Body of pancreas (tissue), 4 donors: ENCODE measurements around the gene GOLT1A. TPM values are rescaled to one million over a fixed set of nuclear protein-coding genes. Genes with fewer than 3 reads are reported as not detected.

Experiments
- ATAC-seq: fragments of 150-250 bp; one replicate; pipeline ENCODE4 v1.9.1; 2016
- DNase-seq, 4 donors: peaks; one replicate each; pipeline ENCODE4 v3.0.0-alpha.2; 2019
- H3K27ac ChIP-seq, 4 donors: fragments of 200-600 bp; sonication (generic); 1 replicate in 3 of 4; 2 replicates in 1 of 4; pipeline versions ENCODE4 v1.5.1 to v1.6.1; 2016 to 2019; ENCODE audit warnings: mild to moderate bottlenecking in 1 of 4, mixed read lengths in 1 of 4, moderate library complexity in 1 of 4
- H3K27me3 ChIP-seq, 2 donors: fragments of 200-600 bp; sonication (generic); one replicate each; pipeline ENCODE4 v1.6.0; 2016; ENCODE audit warnings: mild to moderate bottlenecking in 1 of 2
- H3K36me3 ChIP-seq, 2 donors: fragments of 200-600 bp; sonication (generic); replicated peaks in 1 of 2; 2 replicates each; pipeline ENCODE4 v1.5.1; 2016; ENCODE audit warnings: low read depth in 2 of 2; ENCODE audit not compliant: insufficient read depth in 1 of 2
- H3K4me1 ChIP-seq: fragments of 200-600 bp; sonication (generic); one replicate; pipeline ENCODE4 v1.6.0; 2016
- H3K4me3 ChIP-seq, 2 donors: fragments of 200-600 bp; sonication (generic); 1 replicate in 1 of 2; 2 replicates in 1 of 2; pipeline ENCODE4 v1.5.1; 2016 to 2019
- H3K9me3 ChIP-seq, 3 donors: fragments of 200-600 bp; sonication (generic); 1 replicate in 2 of 3; 2 replicates in 1 of 3; pipeline ENCODE4 v1.5.1; 2016
- CTCF ChIP-seq, 7 experiments: fragments of 450-650 bp in 4 of 7; fragments of 200-600 bp in 3 of 7; sonication (generic) in 3 of 7; IDR thresholded peaks; one replicate each; pipeline ENCODE4 v1.5.1; 2016 to 2019; ENCODE audit warnings: antibody characterized with exemption in 7 of 7
- POLR2A ChIP-seq, 3 donors: fragments of 450-650 bp; IDR thresholded peaks; one replicate each; pipeline ENCODE4 v1.6.1; 2016; ENCODE audit warnings: antibody characterized with exemption in 3 of 3, mild to moderate bottlenecking in 2 of 3
- WGBS, 2 donors: methylation state at CpG; one replicate each; pipeline ENCODE4 v1.1.5; 2017; 5-methylcytosine and 5-hydroxymethylcytosine counted together
- intact Hi-C: fragments of 100-400 bp; cut with DNase I; formaldehyde crosslinking; loops from one replicate; pipeline ENCODE4 v1.15.1; 2023
- total RNA-seq, 2 donors: library from RNA; depleted of rRNA; stranded (reverse); fragments of >200 nt; gene quantifications; one replicate each; pipeline ENCODE4 v1.1.0, GENCODE V29; 2016

Gene GOLT1A
- total RNA-seq, 2 donors from 2014 or later: 6.5 TPM; not detected in 1

GRCh38 chr1:204232526-204232925, 18.7 kb upstream of the GOLT1A start:
- TF ChIP-seq POLR2A (IDR thresholded peaks at IDR 0.05) (no peak), CTCF (IDR thresholded peaks at IDR 0.05) (no peak)
- intact Hi-C loops: no loop called here
- no peaks in the 10 kb centered on the region for H3K4me1 ChIP-seq
- no peaks in the 10 kb centered on the region for H3K27me3 ChIP-seq
- no peak overlapping the region for H3K4me3 ChIP-seq
- peaks cover 0 to 4% of the 10 kb centered on the region in 2 donors for H3K36me3 ChIP-seq
- DNase-seq: peak in 1 of 4 donors; percentile 18
- H3K27ac ChIP-seq: no peak overlapping the region
- ATAC-seq: no peak
- H3K9me3 ChIP-seq: no peaks in the 10 kb centered on the region

DNA sequence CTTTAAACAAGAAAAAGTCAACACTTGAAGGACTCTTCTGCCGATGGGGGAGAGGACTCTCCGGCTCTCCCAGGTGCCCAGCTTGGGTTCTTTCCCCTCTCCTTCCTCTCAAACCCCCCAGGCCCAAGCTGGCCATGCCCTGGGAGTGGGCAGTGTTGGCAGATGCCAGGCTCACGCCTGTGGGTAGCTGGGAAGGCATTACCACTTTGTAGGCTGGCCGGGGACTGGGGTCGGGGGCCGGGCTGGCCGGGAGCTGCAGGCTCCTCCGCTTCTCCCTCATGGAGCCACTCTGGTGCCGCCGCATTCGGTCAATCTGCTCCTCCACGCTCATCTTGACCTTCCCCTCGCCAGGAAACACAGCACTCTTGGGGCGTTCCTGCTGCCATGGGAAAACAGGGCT, 16.4 kb upstream of the GOLT1A start:
- H3K4me3 ChIP-seq: no peak overlapping the region
- ATAC-seq: no peak
- H3K27me3 ChIP-seq: no peaks in the 10 kb centered on the region
- intact Hi-C loops: no loop called here
- H3K4me1 ChIP-seq: peaks cover 12% of the 10 kb centered on the region
- no peaks in the 10 kb centered on the region for H3K9me3 ChIP-seq
- no peak overlapping the region for H3K27ac ChIP-seq
- DNase-seq: no peak
- TF ChIP-seq POLR2A (IDR thresholded peaks at IDR 0.05) (no peak), CTCF (IDR thresholded peaks at IDR 0.05) (no peak)
- 97% methylated on average over 9 to 14 of the region's 14 CpGs for WGBS, 2 donors
- H3K36me3 ChIP-seq: peaks cover 0 to 6% of the 10 kb centered on the region in 2 donors

GRCh38 chr1:204228896-204229295, 15.1 kb upstream of the GOLT1A start:
- H3K27me3 ChIP-seq: no peaks in the 10 kb centered on the region
- no peak overlapping the region for H3K27ac ChIP-seq
- no peaks in the 10 kb centered on the region for H3K9me3 ChIP-seq
- peaks cover 12% of the 10 kb centered on the region for H3K4me1 ChIP-seq
- intact Hi-C loops: no loop called here
- TF ChIP-seq POLR2A (IDR thresholded peaks at IDR 0.05) (no peak), CTCF (IDR thresholded peaks at IDR 0.05) (no peak)
- H3K4me3 ChIP-seq: no peak overlapping the region
- ATAC-seq (no peak), DNase-seq (no peak)
- peaks cover 0 to 6% of the 10 kb centered on the region in 2 donors for H3K36me3 ChIP-seq
- WGBS, 2 donors: 92 to 97% methylated on average over 13 of the region's 13 CpGs

GRCh38 chr1:204227996-204228785, 14.4 kb upstream of the GOLT1A start:
- no peak overlapping the region for H3K4me3 ChIP-seq
- DNase-seq (no peak), ATAC-seq (no peak)
- no peaks in the 10 kb centered on the region for H3K27me3 ChIP-seq
- intact Hi-C loops: no loop called here
- TF ChIP-seq CTCF (IDR thresholded peaks at IDR 0.05) (no peak), POLR2A (IDR thresholded peaks at IDR 0.05) (no peak)
- H3K36me3 ChIP-seq: peaks cover 0 to 6% of the 10 kb centered on the region in 2 donors
- WGBS, 2 donors: 89 to 93% methylated on average over 20 of the region's 20 CpGs
- H3K4me1 ChIP-seq: peaks cover 12% of the 10 kb centered on the region
- H3K27ac ChIP-seq: no peak overlapping the region
- no peaks in the 10 kb centered on the region for H3K9me3 ChIP-seq

- no peak for ATAC-seq
- H3K36me3 ChIP-seq: peaks cover 0 to 6% of the 10 kb centered on the region in 2 donors
- no peak for TF ChIP-seq CTCF (IDR thresholded peaks at IDR 0.05)
- TF ChIP-seq POLR2A (IDR thresholded peaks at IDR 0.05): no peak
- no peak overlapping the region for H3K27ac ChIP-seq
- WGBS, 2 donors: 93 to 94% methylated on average over 2 of the region's 2 CpGs
- no peaks in the 10 kb centered on the region for H3K27me3 ChIP-seq
- peaks cover 12% of the 10 kb centered on the region for H3K4me1 ChIP-seq
- intact Hi-C loops: no loop called here
- no peak overlapping the region for H3K4me3 ChIP-seq
- DNase-seq: no peak
- no peaks in the 10 kb centered on the region for H3K9me3 ChIP-seq
Observed at GRCh38 chr1:204227351-204227750, 13.6 kb upstream of the GOLT1A start.
